Esophagus muscularis mucosa (tissue), 3 donors: ENCODE results near the gene MVB12B.

Source experiments
- CTCF ChIP-seq, 3 experiments: fragments of 200-600 bp in 2 of 3; fragments of 450-650 bp in 1 of 3; sonication (generic) in 2 of 3; IDR thresholded peaks; one replicate each; pipeline ENCODE4 v1.5.1; 2017 to 2019; ENCODE audit warnings: antibody characterized with exemption in 3 of 3, mild to moderate bottlenecking in 2 of 3, moderate library complexity in 1 of 3
- POLR2A ChIP-seq: fragments of 450-650 bp; IDR thresholded peaks from one replicate; pipeline ENCODE4 v1.6.1; 2017; ENCODE audit warnings: antibody characterized with exemption, moderate library complexity, mild to moderate bottlenecking, low read depth
- POLR2AphosphoS5 ChIP-seq, 2 donors: sonication (generic); formaldehyde crosslinking; IDR thresholded peaks; one replicate each; pipeline ENCODE4 v1.6.1; 2017; ENCODE audit warnings: antibody characterized with exemption in 2 of 2

- peak; percentile 36 to 55 (median 55) for TF ChIP-seq CTCF (IDR thresholded peaks at IDR 0.05)
- TF ChIP-seq POLR2A: no peak
- TF ChIP-seq POLR2AphosphoS5 (IDR thresholded peaks at IDR 0.05): no peak
These were observed 9.1 kb upstream of the MVB12B start for GRCh38 chr9:126317513-126317912.
